ENCODE data around the gene CR2.
A peak's percentile ranks its signal among the peaks of the same experiment; 100 is the strongest.
"Not testable (repeated sequence)": the region's sequence is repeated elsewhere in the genome, so short reads cannot be mapped to it uniquely, and the experiment has no call there.

Gene CR2

DNA sequence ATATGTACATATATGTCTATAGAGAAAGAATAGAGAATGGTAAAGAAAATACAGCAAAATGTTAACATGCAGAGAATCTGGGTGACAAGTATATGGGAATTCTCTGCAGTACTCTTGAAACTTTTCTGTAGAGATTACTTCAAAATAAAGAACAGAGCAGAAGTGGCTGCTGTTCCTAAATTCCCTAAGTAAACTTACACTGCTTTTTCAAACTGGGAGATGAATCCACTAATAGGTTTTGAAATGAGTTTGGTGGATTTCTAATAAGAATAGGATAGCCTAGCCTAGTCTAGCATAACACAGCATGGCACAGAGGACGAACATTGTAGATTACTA lies 450 bp upstream of the CR2 start:
- no peak for DNase-seq

DNA sequence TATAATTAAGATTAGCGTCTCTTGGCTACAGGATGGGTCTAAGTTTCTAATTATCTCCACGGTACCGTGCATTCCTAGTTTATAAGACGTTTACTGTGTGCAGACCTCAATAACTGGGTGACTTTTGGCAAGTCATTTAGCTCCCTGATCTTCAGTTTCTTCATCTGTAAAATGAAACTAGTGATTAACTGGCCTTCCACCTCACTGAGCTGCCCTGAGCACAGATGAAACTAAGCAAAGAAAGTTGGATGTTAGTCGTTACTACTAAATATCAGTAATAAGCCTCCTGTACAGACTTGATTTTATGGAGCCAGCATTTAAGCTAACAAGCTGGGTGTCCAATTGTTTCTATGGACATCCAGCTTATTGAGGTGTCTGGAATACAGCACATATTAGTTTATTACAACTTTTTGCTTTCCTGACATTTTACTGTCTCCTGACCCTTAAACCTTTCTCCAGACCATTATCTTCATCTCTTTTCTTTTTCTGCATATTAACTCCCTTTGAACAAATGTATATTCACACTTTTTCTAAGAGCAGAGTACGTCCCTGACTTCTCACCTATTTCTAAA lies 1.1 kb downstream of the CR2 start:
- no peak for DNase-seq

DNA sequence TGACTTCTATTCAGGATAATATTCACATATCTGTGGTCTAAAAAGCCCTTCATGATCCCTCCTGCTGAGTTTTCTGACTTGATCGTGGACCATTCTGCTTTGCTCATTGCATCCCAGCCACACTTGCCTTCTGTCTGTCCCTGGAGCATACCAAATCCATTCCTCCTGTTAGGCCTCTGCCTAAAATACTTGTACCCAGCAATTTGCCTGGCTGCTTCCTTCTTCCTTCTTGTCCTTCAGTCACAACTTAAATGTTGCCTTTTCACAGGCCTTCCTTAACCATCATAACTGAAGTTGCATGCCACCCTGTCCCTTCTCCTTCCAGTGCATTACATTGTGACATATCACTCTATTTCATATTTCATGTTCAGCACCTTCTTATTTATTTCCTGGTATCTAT lies 4.3 kb downstream of the CR2 start:
- DNase-seq: no peak

DNA sequence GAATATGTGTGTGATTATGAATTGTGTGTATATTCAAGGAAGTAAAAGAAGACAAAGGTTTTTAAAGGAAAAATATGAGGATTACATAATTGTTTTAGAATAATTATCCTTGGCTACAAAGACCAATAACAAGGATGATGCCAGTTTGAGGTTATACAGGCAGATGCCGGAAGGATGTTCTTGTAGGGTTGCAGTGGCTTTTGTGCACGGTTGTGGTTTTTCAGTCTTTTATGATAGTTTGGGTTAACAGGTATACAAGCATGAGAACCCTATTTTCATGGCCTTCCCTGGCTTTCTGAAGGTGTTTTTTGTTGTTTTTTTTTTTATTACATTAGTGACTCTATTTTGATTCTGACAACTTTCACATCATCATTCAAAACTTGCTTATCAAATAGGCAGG lies 4.9 kb downstream of the CR2 start:
- no peak for DNase-seq

DNA sequence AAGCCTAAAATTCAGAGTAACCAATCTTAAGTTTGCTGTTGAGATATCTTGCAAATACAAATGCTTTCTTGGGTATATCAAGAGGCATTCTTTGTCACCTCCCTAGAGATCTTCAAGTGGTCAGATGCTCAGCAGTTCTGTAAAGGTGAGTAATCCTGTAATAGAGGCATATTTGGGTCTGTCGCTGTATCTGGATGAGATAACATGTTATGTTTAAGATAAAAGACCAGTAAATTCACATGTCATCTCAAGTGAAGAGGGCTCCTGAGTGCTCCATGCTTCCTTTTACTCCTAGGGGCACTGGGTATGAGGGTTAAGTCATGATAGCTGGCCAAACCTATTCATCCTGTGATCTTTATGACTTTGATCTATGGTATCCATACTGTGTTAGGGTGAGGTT lies 7.5 kb downstream of the CR2 start:
- no peak for DNase-seq

DNA sequence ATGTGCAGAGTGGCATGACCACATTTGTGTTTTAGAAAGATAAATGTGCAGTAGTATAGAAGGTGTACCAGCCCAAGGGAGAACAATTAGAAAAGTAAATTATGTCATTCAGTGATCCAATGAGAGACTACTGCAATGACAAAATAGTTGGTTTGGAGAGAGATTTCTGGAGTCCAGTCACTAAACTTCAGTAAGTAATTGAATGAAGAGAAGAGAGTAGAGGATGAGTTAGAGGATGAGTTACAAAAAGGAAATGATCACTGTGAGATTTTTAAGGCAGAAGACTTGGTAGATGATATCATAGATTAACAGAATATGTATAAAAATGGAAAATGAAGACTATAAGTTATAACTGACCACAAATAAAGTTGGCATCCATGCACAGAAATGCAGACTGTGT lies 8.4 kb downstream of the CR2 start:
- no peak for DNase-seq

DNA sequence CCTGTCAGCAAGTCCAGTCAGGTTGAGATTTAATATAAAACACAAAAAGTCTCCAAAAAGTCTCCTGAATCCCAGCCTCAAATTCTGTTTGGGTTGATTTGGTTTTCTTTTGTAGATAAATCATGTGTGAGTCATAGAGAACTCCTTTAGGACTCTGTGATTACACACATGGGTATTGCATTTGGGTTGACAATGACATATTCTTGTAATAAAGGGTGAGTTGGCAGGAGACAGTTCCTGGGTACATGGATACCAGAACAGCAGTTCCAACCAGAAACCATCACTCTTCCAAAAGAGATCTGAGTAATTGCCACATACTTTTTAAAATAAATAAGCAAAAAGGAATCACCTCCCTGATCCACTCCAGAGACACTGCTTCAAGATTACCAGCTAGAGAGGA lies 8.9 kb downstream of the CR2 start:
- DNase-seq: no peak

DNA sequence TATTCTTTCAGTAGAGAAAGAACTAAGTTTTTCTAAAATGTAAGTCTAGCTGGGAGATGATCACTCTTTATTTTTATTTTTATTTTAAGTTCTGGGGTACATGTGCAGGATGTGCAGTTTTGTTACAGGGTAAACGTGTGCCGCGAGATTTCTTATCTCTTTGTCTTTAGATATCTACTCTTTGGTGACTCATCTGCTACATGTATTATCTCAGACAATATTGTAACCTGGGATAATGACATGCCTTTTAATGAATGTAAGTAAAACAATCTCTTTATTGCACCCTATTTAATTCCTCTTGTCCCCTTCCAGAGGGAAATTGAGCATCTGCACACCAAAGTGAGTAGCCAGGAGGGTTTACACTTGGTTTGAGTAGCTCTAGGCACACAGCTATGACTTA lies 9.4 kb downstream of the CR2 start:
- no peak for DNase-seq

DNA sequence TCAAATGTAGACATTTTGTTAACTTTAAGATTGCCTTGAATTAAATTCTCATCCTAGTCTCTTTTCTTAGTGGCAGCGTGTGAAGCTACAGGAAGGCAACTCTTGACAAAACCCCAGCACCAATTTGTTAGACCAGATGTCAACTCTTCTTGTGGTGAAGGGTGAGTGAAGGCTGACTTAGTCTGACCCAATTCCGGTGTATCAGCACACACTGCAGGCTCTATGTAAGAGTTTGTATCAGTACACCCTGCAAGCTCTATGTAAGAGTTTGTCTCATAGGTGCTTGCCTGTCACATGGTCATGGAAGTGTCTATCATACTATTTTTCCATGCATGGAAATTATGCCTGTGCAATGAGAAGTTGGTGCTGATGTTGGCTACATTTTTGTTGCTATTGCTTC lies 16.8 kb downstream of the CR2 start:
- DNase-seq: no peak

DNA sequence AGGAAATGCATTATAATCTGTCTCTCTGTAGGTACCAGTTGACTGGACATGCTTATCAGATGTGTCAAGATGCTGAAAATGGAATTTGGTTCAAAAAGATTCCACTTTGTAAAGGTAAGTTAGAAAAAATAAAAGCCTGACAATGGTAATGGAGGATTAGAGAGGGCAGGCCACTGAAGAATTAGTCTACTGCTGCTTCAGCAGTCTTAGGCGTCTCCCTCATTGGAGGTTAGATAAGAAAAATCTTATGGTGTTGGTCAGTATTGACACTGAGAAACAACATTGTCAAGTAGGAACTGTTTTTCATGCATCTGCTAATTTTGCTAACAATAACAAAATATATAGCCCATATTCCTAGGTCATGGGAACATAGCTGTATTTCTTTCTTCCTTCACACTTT lies 20.1 kb downstream of the CR2 start:
- no peak for DNase-seq

DNA sequence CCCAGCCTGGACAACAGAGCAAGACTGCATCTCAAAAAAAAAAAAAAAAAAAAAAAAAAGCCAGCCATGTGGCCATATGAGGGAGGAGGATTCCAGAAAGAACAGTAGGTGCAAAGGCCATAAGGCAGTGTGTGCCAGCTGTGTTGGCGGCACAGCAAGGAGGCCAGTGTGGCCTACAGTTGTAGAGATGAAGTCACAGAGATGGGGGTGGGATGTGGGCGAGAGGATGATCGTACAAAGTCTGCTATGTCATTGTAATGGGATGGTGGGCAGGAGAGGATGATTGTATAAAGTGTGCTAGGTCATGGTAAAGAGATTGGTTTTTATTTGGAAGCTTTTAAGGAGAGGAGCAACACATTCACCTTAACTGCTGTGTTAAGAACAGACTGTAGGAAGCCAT lies 32.1 kb downstream of the CR2 start:
- no peak for DNase-seq

DNA sequence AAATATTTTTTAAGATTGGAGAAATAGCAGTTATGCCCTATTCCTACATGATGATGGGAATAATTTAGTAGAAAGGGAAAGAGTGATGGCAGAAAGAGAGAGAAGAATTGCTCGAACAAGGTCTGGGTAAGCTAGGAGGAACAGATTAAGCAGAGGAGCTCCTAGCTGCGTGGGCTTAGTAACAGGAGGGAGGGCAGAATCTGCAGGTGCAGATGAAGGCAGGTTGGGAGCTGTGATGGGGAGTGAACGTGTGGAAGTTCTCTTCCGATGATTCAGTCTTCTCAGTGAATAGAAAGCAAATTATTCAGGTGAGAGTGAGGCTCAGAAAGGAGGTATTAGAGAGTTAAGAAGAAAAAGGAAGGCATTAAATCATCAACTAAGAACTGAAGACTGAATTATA lies 33.5 kb downstream of the CR2 start:
- no peak for DNase-seq

DNA sequence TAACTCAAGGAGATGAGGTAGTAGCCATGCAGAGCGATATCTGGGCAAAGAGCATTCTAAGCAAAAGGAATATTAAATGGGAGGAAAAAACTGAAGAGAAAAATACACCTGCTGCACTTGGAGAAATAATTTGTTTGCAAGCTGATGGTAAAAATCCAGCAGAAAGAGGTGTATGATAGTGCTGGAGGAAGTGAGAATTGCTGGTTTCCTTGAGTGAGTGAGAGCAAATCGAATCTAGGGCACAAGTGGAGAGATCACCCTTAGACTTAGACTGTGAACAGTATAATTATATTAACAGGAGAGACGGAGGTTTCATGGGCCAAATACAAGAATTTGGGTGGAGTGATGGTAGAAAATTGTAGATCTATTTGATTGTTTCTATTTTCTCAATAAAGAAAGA lies 39.1 kb downstream of the CR2 start:
- no peak for DNase-seq

DNA sequence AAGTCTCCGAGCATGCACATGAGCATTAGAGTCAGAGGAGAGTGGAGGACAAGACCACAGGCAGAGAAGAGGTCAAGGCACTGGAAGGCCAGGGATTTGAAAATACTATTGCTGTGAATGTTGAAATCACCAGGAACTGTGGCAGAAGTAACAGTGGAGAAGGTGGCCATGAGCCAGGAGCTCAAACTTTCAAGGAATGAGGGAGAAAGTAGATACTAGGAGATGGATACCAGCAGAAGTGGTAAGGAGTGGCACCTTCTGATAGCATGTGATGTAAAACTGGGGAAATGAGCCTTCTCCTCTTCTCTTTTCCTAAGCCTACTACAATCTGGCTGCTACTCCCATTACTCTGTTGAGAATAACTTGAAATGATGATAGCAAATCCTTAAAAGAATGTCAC lies 40.0 kb downstream of the CR2 start:
- DNase-seq: no peak

DNA sequence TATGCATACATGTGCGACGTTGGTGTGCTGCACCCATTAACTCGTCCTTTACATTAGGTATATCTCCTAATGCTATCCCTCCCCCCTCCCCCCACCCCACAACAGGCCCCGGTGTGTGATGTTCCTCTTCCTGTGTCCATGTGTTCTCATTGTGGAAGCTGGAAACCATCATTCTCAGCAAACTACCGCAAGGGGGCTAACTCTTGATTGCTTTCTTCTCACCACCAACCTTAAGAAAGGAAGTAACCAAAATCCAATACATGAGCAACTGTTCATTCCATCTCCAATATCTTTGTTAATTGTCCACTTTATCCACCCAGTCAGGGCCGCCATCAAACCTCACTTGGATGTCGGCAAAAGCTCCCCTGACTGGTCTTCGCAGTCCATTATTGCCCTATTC lies 41.2 kb downstream of the CR2 start:
- not testable (repeated sequence) for DNase-seq

DNA sequence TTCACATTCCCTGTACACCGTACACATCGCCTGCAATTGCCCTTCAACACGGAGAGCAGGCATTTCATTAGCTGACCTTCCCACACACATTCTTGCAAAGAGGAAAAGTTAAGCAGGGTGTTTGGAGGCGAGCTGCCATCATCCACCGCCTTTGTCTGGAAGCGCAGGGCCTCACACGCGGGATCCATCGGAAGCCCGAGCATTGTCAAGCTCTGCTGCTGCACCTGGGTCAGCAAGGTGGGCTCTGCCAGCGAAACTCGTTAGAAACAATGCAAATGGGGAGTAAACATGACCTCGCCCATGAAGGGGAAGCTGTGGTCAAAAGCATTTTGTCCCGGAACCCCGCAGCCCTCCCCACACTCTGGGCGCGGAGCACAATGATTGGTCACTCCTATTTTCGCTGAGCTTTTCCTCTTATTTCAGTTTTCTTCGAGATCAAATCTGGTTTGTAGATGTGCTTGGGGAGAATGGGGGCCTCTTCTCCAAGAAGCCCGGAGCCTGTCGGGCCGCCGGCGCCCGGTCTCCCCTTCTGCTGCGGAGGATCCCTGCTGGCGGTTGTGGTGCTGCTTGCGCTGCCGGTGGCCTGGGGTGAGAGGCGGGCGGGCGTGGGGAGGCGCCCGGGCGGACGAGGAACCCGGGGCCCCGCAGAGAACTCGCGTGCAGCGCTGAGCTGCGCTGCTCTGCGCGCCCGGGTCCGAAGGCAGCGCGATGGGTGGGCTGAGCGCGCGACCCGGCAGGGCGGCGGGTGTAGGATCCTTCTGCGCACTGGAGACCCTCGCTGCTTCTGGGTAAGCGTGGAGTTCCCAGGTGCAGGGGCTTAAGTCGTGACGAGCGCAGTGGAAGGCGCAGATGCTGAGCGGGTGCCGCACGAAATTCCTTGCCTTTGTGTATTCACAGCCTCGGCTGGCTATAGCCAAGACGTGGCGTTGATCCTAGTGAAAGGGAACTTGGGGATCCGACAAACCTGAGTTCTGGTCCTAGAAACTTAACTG lies 42.0 kb downstream of the CR2 start, which contains the start of gene CR1:
TSS of gene CR1 (plus strand) at position 357 of the 992 bp plus-strand sequence. CDS start at position 468, 111 bp downstream.
- DNase-seq: no peak

DNA sequence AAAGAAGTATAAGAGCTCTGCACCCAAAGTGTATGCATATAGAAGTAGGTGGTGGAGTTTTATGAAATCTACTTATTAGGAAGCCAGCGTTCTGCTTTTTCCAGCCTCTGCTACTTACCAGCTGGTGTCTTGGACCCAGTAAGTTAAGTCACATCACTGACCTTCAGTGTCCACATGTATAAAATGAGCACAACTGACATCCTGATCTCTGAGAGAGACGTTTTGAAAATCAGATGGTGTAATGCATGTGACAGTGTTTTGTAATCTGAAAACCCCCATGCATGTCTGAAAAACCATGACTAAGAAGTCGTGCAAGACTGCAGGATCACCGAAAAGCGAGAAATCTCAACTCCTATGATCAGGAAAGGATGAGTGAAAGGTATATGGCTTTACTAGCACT lies 43.8 kb downstream of the CR2 start:
- no peak for DNase-seq

DNA sequence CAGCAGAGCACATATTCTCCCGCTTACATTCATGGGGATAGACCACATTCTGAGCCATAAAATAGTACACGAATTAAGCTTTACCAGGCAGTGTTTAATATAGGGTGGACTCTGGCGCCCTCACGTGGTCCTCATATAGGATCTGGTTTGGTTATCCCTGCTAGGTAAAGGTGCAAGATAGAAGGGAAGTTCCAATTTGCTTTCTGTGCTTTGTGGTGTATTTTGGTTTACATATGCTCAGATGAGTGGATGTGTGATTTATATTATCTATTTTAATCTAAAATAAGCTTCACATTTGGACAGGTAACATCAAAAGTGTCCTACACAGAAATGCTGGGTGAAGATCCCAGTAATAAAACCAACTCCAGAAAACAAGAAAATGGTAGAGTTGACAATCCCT lies 45.4 kb downstream of the CR2 start:
- peak; percentile 66 to 70 for DNase-seq

DNA sequence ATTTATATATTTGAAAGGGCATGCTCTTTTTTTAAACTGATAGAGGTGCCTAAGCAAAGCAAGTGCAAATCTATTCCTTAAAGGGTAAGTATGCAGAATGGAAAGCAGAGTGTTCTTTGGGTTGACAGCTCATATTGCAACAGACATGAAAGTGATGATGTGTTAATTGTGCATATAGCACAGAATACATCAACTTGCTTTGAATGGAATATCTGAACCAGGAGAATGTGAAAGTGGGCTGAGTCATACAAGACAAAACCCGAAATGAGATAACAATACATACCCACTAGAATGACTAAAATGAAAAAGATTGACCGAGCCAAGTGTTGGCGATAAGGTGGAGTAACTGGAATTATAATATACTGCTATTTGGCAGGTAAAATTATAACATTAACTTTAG lies 46.2 kb downstream of the CR2 start:
- no peak for DNase-seq

DNA sequence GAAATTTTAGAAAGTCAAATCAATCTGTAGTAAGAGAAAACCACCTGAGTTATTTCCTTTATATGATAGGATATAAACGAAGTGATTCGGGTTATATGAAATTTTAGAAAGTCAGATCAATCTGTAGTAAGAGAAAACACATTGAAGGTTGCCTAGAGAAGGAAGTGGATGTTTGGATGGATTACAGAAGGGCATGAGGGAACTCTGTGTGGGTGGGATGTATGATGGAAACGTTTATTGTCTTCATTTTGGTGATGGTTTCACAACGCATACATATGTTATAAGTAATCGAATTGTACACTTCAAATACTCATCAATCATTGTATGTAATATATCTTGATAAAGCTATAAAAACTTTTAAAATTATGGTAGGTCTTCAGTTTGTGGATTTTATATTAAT lies 46.9 kb downstream of the CR2 start:
- DNase-seq: no peak

DNA sequence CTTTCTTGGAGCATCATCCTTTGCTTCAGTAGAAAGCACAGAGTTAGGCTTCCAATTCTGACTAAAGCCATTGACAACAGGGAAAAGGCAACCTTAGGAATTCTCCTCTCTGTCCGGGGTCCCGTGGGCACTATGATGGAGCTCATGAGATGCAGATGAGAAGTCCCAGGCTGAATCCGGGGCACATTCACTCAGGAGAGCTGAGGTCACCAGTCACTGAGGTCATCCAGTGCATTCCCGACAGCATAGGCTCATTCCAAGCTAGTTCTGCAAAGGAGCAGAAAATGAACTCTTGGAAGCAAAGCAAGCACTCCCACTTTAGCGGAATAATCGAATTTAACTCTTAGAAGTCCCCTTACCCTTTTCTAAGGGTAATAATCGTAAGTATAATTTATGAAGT lies 48.6 kb downstream of the CR2 start:
- DNase-seq: no peak

DNA sequence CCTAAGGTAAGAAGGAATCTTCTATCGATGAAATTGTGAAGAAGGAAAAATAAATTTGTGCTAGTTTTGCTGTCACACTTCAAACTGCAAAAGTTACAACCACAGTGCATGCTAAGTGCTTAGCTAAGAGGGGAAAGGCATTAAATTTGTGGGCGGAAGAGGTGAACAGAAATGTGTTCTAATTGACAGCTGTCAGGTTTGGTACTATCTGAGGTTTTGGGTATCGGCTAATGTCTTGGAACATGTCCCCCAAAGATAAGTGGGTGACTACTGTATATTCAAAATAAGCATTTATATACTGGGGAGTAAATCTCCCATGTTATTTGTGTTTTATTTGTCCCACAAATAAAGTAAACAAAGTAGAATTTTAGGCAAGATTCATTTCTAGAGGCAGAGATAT lies 49.8 kb downstream of the CR2 start:
- DNase-seq: no peak

DNA sequence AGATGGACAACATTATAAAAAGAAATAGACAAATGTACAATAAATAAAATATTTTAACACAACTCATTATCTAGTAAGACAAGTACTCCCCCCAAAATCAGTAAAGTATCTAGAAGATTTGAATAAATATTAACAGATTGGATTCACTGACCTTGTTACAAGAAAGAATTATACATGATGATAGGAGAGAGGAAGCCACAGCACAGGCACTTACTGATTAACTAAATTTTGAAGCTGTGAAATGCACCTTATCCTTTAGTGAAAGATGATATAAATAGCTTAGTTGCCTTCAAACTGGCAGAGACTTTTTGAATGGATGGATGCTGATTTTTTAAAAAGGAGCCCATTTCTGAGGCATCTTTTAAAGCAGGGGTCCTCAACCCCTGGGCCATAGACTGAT lies 50.3 kb downstream of the CR2 start:
- DNase-seq: no peak

DNA sequence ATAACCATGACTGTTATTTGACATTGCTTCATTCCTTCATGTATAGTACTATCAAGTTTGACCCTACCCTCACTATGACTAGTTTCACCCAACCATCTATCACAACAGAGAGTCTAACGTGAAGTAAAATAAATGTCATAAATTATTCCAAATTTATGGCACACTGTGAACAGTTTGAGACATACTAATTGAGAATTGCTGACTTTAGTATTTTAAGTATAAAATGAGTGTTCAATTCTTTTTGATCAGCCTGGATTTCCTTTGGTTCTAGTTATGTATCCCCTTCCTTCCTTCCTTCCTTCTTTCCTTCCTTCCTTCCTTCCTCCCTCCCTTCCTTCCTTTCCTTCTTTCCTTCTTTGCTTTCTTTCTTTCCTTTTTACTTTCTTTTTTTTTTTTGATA lies 56.3 kb downstream of the CR2 start:
- no peak for DNase-seq

DNA sequence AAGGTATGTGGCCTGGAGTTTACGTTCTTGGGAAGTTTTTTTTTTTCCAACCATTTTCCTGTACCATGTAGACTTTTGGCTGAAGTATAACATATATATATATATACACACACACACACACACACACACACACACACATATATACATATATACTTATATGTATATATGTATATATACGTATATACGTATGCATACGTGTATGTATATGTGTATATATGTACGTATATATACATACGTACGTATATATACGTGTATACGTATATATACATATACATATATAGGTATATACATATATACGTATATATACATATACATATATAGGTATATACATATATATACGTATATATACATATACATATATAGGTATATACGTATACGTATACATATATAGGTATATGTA lies 60.8 kb downstream of the CR2 start:
- no peak for DNase-seq
